Measurements from ENCODE around the gene CSMD2. TPM values are rescaled to one million over a fixed set of nuclear protein-coding genes. Genes with fewer than 3 reads are reported as not detected.

Gene CSMD2
- total and polyA plus RNA-seq, 7 donors = 0.02 to 0.32 (median 0.10) TPM

DNA sequence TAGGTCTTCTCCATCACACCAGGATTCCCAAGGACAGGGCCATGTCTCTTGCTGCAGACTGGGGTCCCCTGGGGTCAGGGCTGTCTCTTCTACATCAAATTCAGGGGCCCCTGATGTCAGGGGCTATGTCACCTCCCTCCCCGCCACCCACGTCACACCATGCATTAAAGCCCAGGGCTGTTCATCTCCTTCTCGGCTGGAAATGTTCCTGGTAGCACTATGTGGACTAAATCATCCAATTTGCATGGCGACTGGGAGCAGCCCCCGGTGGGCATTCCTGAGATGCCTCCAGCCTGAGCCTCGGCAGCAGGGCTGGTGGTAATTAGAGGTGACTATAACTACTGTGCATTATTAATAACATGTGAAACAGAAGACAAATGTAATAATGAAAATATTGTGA lies 452.8 kb downstream of the CSMD2 start:
- H3K9me3 ChIP-seq = no peaks in the 10 kb centered on the region
- DNase-seq = no peak
- no peak for ATAC-seq
- H3K36me3 ChIP-seq (ENCODE audit: insufficient read depth in 1 of 2, low read depth in 1 of 2) = no peaks in the 10 kb centered on the region
- no peak overlapping the region for H3K4me3 ChIP-seq
- H3K27me3 ChIP-seq (ENCODE audit: insufficient read depth in 3 of 3, low read length in 2 of 3) = peaks cover 0 to 6% (median 2%) of the 10 kb centered on the region in 3 donors
- intact Hi-C loops (cut with DNase I) = no loop called here
- no peaks in the 10 kb centered on the region for H3K4me1 ChIP-seq
- no peak overlapping the region for H3K27ac ChIP-seq
- WGBS, 3 donors = 41 to 47% (median 46%) methylated on average over 6 of the region's 6 CpGs
- TF ChIP-seq, protein P1, sequence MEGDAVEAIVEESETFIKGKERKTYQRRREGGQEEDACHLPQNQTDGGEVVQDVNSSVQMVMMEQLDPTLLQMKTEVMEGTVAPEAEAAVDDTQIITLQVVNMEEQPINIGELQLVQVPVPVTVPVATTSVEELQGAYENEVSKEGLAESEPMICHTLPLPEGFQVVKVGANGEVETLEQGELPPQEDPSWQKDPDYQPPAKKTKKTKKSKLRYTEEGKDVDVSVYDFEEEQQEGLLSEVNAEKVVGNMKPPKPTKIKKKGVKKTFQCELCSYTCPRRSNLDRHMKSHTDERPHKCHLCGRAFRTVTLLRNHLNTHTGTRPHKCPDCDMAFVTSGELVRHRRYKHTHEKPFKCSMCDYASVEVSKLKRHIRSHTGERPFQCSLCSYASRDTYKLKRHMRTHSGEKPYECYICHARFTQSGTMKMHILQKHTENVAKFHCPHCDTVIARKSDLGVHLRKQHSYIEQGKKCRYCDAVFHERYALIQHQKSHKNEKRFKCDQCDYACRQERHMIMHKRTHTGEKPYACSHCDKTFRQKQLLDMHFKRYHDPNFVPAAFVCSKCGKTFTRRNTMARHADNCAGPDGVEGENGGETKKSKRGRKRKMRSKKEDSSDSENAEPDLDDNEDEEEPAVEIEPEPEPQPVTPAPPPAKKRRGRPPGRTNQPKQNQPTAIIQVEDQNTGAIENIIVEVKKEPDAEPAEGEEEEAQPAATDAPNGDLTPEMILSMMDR (IDR thresholded peaks at IDR 0.05) = no peak

DNA sequence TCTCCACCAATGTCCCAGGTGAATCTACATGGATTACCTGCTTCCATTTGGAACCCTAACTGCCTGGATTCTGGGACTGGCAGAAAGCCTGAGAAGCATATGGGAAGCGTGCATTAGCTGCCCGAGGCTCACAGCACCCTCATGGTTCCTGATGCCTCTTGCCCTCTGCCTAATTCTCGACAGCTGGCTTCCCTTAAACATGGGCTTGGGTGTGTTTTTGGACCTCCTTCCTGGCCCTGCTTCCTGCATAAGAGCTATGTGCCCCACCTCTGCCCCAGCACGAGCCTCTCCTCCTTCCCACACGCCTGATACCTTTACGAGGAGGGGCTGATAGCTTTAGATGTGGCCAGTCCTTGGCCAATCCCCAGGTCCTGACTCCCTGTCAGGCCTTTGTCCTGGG lies 453.5 kb downstream of the CSMD2 start:
- no peaks in the 10 kb centered on the region for H3K4me1 ChIP-seq
- no peak for DNase-seq
- 43 to 54% (median 51%) methylated on average over 6 of the region's 6 CpGs for WGBS, 3 donors
- no peak overlapping the region for H3K27ac ChIP-seq
- no peaks in the 10 kb centered on the region for H3K9me3 ChIP-seq
- H3K36me3 ChIP-seq (ENCODE audit: insufficient read depth in 1 of 2, low read depth in 1 of 2) = no peaks in the 10 kb centered on the region
- H3K4me3 ChIP-seq = no peak overlapping the region
- peaks cover 0 to 10% (median 2%) of the 10 kb centered on the region in 3 donors for H3K27me3 ChIP-seq (ENCODE audit: insufficient read depth in 3 of 3, low read length in 2 of 3)
- TF ChIP-seq, protein P1 (IDR thresholded peaks at IDR 0.05) = no peak
- intact Hi-C loops (cut with DNase I) = no loop called here
- no peak for ATAC-seq

DNA sequence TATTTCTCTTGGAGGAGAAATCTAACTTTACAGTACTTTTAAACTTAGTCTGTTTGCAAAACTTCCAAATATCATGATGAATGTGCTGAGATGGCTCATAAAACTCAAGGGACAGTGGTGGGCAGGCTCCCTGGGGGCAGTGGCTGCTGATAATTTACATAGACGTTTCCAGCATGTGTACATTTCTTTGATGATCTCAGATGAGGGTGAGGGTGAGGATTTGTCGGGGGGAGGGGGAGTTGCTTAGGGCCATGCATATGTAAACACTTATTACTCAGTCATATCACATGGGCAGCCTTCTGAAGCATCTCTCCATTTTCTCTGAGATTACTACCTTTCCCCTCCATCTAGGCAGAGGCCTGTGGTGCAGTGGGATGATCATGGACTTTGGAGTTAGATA lies 454.1 kb downstream of the CSMD2 start:
- Histone ChIP-seq H3K27me3 (ENCODE audit: insufficient read depth in 3 of 3, low read length in 2 of 3) (peaks cover 0 to 14% (median 2%) of the 10 kb centered on the region in 3 donors), H3K36me3 (ENCODE audit: insufficient read depth in 1 of 2, low read depth in 1 of 2) (no peaks in the 10 kb centered on the region), H3K4me1 (no peaks in the 10 kb centered on the region), H3K27ac (no peak overlapping the region), H3K4me3 (no peak overlapping the region), H3K9me3 (no peaks in the 10 kb centered on the region)
- TF ChIP-seq, protein P1 (IDR thresholded peaks at IDR 0.05) = no peak
- intact Hi-C loops (cut with DNase I) = no loop called here
- DNase-seq (no peak), ATAC-seq (no peak)
- 55 to 65% (median 57%) methylated on average over 2 of the region's 2 CpGs for WGBS, 3 donors

DNA sequence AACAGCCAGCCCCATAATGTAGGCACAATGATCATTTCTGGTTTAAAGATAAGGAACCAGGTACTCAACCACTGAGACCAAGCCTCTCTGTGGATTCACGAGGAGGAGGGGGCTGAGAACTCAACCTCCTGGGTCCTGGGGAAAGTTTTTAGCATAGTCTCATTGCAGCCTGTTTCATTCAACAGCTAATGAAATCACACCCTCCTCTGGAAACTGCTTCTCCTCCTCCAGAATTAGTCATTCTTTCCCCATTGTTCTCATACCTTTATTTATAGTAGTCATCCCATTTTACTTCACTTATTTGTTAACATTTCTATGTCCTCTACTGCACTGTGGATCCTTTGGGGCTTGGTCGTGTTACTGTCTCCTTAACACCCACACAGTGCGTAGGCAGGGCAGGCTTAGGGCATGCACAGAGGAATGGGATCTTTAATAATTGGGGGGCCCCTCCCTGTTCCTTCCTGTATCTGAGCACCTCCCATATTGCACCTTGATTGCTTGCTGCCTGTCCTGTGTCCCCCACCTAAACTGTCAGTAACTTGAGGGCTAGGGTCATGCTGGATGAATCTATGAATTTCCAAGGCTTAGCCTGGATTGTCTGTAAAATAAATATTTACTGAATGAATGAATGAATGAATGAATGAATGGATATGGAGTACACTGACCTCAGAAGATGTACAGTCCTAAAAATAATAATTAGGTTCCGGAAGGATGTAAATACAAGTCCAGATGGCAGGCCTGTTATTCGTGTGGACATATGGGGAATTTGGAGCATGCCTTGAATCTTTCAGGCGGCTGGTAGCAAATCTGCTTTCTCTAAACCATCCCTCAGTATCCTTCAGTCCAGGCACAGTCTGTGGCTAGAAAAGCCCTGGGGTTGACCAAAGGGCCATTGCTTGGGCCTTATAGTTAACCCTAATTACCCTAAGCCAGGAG lies 455.0 kb downstream of the CSMD2 start:
- intact Hi-C loops (cut with DNase I) = no loop called here
- DNase-seq (no peak), ATAC-seq (no peak)
- peaks cover 0 to 14% (median 2%) of the 10 kb centered on the region in 3 donors for H3K27me3 ChIP-seq (ENCODE audit: insufficient read depth in 3 of 3, low read length in 2 of 3)
- no peak overlapping the region for H3K4me3 ChIP-seq
- 71 to 74% (median 73%) methylated on average over 6 of the region's 6 CpGs for WGBS, 3 donors
- no peaks in the 10 kb centered on the region for H3K36me3 ChIP-seq (ENCODE audit: insufficient read depth in 1 of 2, low read depth in 1 of 2)
- no peaks in the 10 kb centered on the region for H3K9me3 ChIP-seq
- TF ChIP-seq, protein P1 (IDR thresholded peaks at IDR 0.05) = no peak
- H3K27ac ChIP-seq = no peak overlapping the region
- no peaks in the 10 kb centered on the region for H3K4me1 ChIP-seq

All from psoas muscle (tissue), 8 donors.